H1 (cell line): ENCODE data around the gene TSHZ2. TPM values are rescaled to one million over a fixed set of nuclear protein-coding genes. Genes with fewer than 3 reads are reported as not detected.

ENCODE experiments used
- BACH1 ChIP-seq: IDR thresholded peaks from 2 replicates; pipeline ENCODE4 v1.6.1; 2012; ENCODE audit warnings: low read length, improper control_type of control experiment
- BCL11A ChIP-seq, 2 experiments: IDR thresholded peaks; one replicate each; pipeline ENCODE4 v1.6.1; 2011; ENCODE audit warnings: low read depth in 2 of 2, low read length in 2 of 2, mild to moderate bottlenecking in 2 of 2
- CHD2 ChIP-seq: IDR thresholded peaks from 2 replicates; pipeline ENCODE4 v1.6.1; 2012; ENCODE audit warnings: low read length, improper control_type of control experiment
- CHD7 ChIP-seq: fragments of 300-600 bp; sonication (generic); IDR thresholded peaks from 2 replicates; pipeline ENCODE4 v1.7.1; 2012; ENCODE audit warnings: low read length, moderate library complexity, mild to moderate bottlenecking, inconsistent platforms; ENCODE audit not compliant: insufficient replicate concordance
- GABPA ChIP-seq: IDR thresholded peaks from 2 replicates; pipeline ENCODE4 v1.6.1; 2011; ENCODE audit warnings: mild to moderate bottlenecking, low read length, moderate library complexity, borderline replicate concordance; ENCODE audit not compliant: insufficient read depth
- RNF2 ChIP-seq: fragments of 200-900, 300-1000 bp; sonication (generic); IDR thresholded peaks from 2 replicates; pipeline ENCODE4 v1.7.1; 2016; ENCODE audit warnings: borderline replicate concordance, low read depth, mild to moderate bottlenecking, antibody characterized with exemption, low read length; ENCODE audit not compliant: poor library complexity, severe bottlenecking; ENCODE audit errors: missing control alignments
- RXRA ChIP-seq: IDR thresholded peaks from 2 replicates; pipeline ENCODE4 v1.6.1; 2011; ENCODE audit warnings: low read depth, mild to moderate bottlenecking, low read length, moderate library complexity; ENCODE audit not compliant: insufficient read depth
- SIN3A ChIP-seq, 2 experiments: IDR thresholded peaks in 1 of 2; conservative IDR thresholded peaks in 1 of 2; 2 replicates each; pipeline ENCODE4 v1.6.1; 2011 to 2012; ENCODE audit warnings: low read length in 2 of 2, improper control_type of control experiment in 1 of 2, low read depth in 1 of 2, mild to moderate bottlenecking in 1 of 2
- TAF1 ChIP-seq: IDR thresholded peaks from 2 replicates; pipeline ENCODE4 v1.6.1; 2011; ENCODE audit warnings: mild to moderate bottlenecking, low read depth, low read length
- TEAD4 ChIP-seq: IDR thresholded peaks from 2 replicates; pipeline ENCODE4 v1.6.1; 2012; ENCODE audit warnings: low read depth, low read length, inconsistent platforms, mixed read lengths
- polyA plus RNA-seq, 7 experiments: library from polyadenylated mRNA; depleted of rRNA in 3 of 7; stranded (reverse) in 5 of 7; unstranded in 2 of 7; fragments of >200 nt in 5 of 7; fragments of 200-250 nt in 2 of 7; gene quantifications; 1 replicate in 5 of 7; 2 replicates in 1 of 7; 4 replicates in 1 of 7; pipeline versions ENCODE4 v1.2.1 to v1.2.3, GENCODE V29; 2011 to 2013; ENCODE audit warnings: missing spikeins in 2 of 7, mixed read lengths in 2 of 7
- total RNA-seq: library from RNA; stranded (reverse); fragmentation: NEBNext Ultra II Directional; extraction: Animal tissue kit (Norgen Biotek cat#: 25700); gene quantifications from 2 replicates; pipeline ENCODE4 v1.2.1, GENCODE V29; 2021

The TSHZ2 gene
- total and polyA plus RNA-seq, 2 of the 8 experiments (the other 6 are each of a cell fraction or from before 2014, with no cell fraction given): 0.14 to 0.30 TPM

DNA sequence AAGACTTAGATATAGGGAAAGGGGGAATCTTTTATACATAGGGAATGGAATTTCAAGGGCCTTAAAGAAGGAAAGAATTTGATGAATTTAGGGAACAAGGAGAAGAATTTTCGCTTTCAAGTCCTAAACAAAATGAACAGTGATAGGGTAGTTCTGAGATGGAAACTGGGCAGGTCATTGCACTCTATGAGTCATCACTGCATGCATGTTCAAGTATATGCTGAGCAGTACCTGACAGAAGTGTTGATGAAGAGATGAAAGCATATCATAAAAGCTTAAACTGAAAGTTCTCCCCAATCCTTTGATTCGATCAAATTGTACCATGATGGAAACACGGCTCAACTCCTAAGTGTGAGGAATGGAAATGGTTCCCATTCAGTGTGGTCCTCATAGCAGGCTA lies 271.0 kb downstream of the TSHZ2 start (continued):
- no peak for TF ChIP-seq CHD7
- TF ChIP-seq RNF2: no peak
- TF ChIP-seq GABPA: no peak
- no peak for TF ChIP-seq CHD2
- no peak for TF ChIP-seq BCL11A (IDR thresholded peaks at IDR 0.05; ENCODE audit: low read depth in 2 of 2, low read length in 2 of 2)
- TF ChIP-seq RXRA: no peak
- no peak for TF ChIP-seq TEAD4
- no peak for TF ChIP-seq BACH1
- no peak for TF ChIP-seq TAF1
- TF ChIP-seq SIN3A (conservative IDR thresholded peaks at IDR 0.05 in 1 of 2, IDR thresholded peaks at IDR 0.05 in 1 of 2; ENCODE audit: low read depth in 1 of 2, low read length in 2 of 2): no peak
- TF ChIP-seq, all 59 proteins: peak for 0
